HEK293 (cell line): ENCODE measurements around the gene ABHD8.

Experiments
- GLI2 ChIP-seq: fragments of 450-650 bp; formaldehyde crosslinking; IDR thresholded peaks from 2 replicates; pipeline ENCODE4; 2017; ENCODE audit warnings: missing biosample characterization, missing genetic modification characterization, low read depth, borderline replicate concordance
- MYNN ChIP-seq: fragments of 450-650 bp; formaldehyde crosslinking; IDR thresholded peaks from 2 replicates; pipeline ENCODE4 v1.5.1; 2016; ENCODE audit warnings: missing biosample characterization, missing genetic modification characterization, borderline replicate concordance
- ZNF324 ChIP-seq: fragments of 450-650 bp; formaldehyde crosslinking; IDR thresholded peaks from 2 replicates; pipeline ENCODE4 v1.5.1; 2016; ENCODE audit warnings: missing biosample characterization, missing genetic modification characterization
- ZNF335 ChIP-seq: fragments of 450-650 bp; formaldehyde crosslinking; conservative IDR thresholded peaks from 2 replicates; pipeline ENCODE4 v1.5.1; 2016; ENCODE audit warnings: missing biosample characterization, missing genetic modification characterization
- ZNF362 ChIP-seq: fragments of 450-650 bp; formaldehyde crosslinking; IDR thresholded peaks from 2 replicates; pipeline ENCODE4 v1.5.1; 2016; ENCODE audit warnings: missing biosample characterization, missing genetic modification characterization
- ZNF37A ChIP-seq: fragments of 450-650 bp; IDR thresholded peaks from 2 replicates; pipeline ENCODE4 v1.5.1; 2018; ENCODE audit warnings: missing biosample characterization, missing genetic modification characterization
- ZNF830 ChIP-seq: fragments of 450-650 bp; IDR thresholded peaks from 2 replicates; pipeline ENCODE4 v1.5.0; 2018; ENCODE audit warnings: missing biosample characterization, missing genetic modification characterization, low read depth, mild to moderate bottlenecking, moderate library complexity
- TF ChIP-seq, protein P1 (sequence below): fragments of 450-650 bp; formaldehyde crosslinking; IDR thresholded peaks from 2 replicates; pipeline ENCODE4 v1.5.1; 2016; ENCODE audit warnings: missing biosample characterization, missing genetic modification characterization
- TF ChIP-seq, protein P2 (sequence below): sonication (generic); formaldehyde crosslinking; IDR thresholded peaks from 2 replicates; pipeline ENCODE4 v1.8.1; 2022; ENCODE audit warnings: mild to moderate bottlenecking, moderate library complexity, missing genetic modification reagents

DNA sequence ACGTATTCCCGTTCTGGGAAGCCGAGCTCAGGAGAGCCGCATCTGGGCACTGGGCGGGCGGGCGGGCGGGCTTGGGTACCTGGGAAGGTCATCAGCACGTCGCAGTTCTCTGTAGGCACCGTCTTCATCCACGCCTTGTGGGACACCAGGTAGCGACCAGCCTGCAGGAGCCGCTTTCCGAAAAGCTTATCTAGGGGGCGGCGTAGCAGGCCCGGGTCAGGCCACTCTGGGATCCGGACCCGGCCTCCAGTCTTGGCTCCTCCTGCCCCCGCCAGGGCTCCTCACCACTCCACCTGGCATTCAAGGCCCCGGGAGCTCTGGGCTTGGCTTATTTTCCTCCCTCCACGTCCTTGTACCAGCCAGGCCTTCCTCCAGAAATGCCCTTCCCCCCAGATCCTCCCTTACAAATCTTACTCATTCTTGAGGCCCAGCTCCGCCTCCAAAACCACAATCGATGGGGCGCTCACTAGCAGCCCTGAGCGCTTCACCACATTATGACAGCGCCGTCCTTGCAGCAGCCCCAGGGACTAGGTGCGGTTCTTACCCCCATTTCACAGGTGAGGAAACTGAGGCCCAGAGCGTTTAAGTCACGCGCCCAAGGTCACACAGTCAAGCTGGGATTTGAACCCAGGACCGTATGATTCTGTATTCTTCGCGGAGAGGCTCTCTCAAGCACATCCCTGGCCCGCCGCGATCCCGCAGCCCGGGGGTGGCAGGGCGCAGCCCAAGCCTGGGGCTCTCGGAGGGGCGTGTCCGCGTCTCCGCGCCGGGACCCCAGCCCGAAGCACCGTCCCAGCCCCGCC lies 30.6 kb upstream of the ABHD8 start:
- no peak for TF ChIP-seq ZNF362
- TF ChIP-seq ZNF830 (tag by site-specific recombination) = no peak
- no peak for TF ChIP-seq GLI2
- no peak for TF ChIP-seq MYNN (tag by site-specific recombination)
- peak; percentile 61; the same call in 1 of the 2 replicates for TF ChIP-seq ZNF324 (tag by site-specific recombination)
- TF ChIP-seq ZNF335 (tag by site-specific recombination) = no peak
- TF ChIP-seq, protein P1, sequence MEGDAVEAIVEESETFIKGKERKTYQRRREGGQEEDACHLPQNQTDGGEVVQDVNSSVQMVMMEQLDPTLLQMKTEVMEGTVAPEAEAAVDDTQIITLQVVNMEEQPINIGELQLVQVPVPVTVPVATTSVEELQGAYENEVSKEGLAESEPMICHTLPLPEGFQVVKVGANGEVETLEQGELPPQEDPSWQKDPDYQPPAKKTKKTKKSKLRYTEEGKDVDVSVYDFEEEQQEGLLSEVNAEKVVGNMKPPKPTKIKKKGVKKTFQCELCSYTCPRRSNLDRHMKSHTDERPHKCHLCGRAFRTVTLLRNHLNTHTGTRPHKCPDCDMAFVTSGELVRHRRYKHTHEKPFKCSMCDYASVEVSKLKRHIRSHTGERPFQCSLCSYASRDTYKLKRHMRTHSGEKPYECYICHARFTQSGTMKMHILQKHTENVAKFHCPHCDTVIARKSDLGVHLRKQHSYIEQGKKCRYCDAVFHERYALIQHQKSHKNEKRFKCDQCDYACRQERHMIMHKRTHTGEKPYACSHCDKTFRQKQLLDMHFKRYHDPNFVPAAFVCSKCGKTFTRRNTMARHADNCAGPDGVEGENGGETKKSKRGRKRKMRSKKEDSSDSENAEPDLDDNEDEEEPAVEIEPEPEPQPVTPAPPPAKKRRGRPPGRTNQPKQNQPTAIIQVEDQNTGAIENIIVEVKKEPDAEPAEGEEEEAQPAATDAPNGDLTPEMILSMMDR (tag by site-specific recombination) = no peak
- TF ChIP-seq, protein P2, sequence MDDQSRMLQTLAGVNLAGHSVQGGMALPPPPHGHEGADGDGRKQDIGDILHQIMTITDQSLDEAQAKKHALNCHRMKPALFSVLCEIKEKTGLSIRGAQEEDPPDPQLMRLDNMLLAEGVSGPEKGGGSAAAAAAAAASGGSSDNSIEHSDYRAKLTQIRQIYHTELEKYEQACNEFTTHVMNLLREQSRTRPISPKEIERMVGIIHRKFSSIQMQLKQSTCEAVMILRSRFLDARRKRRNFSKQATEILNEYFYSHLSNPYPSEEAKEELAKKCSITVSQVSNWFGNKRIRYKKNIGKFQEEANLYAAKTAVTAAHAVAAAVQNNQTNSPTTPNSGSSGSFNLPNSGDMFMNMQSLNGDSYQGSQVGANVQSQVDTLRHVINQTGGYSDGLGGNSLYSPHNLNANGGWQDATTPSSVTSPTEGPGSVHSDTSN (CRISPR knock-in tag) = no peak
- TF ChIP-seq ZNF37A (tag by site-specific recombination) = no peak
